Activated CD8-positive, alpha-beta memory T cell treated with anti-CD3 and anti-CD28 coated beads for 4 hours (primary cell): ENCODE data around the gene UNC5CL.
A peak's percentile ranks its signal among the peaks of the same experiment; 100 is the strongest.

ENCODE experiments used
- DNase-seq, 2 donors: peaks; one replicate each; pipeline ENCODE4 v3.0.0-alpha.2; 2020; ENCODE audit warnings: low read depth in 2 of 2

The UNC5CL gene

GRCh38 chr6:41006217-41006616, 32.8 kb downstream of the UNC5CL start:
- DNase-seq: peak; percentile 19 to 31

- no peak for DNase-seq
Observed at GRCh38 chr6:41002168-41002567, 36.9 kb downstream of the UNC5CL start.

- no peak for DNase-seq
Observed at GRCh38 chr6:41000248-41000647, 38.8 kb downstream of the UNC5CL start.

- DNase-seq: no peak
Observed at GRCh38 chr6:40999569-40999968, 39.5 kb downstream of the UNC5CL start.

- DNase-seq: no peak
Observed at GRCh38 chr6:40998661-40999060, 40.4 kb downstream of the UNC5CL start.

- no peak for DNase-seq
Observed at GRCh38 chr6:40997234-40997957, 41.6 kb downstream of the UNC5CL start.

GRCh38 chr6:40996591-40997233, 42.3 kb downstream of the UNC5CL start:
- no peak for DNase-seq

- no peak for DNase-seq
Observed at GRCh38 chr6:40992746-40993145, 46.3 kb downstream of the UNC5CL start.

- DNase-seq: no peak
Observed at GRCh38 chr6:40990301-40990700, 48.7 kb downstream of the UNC5CL start.

- no peak for DNase-seq
Observed at GRCh38 chr6:40989204-40990169, 49.5 kb downstream of the UNC5CL start.

- DNase-seq: no peak
Observed at GRCh38 chr6:40988634-40989033, 50.4 kb downstream of the UNC5CL start.

- no peak for DNase-seq
Observed at GRCh38 chr6:40986921-40987819, 51.9 kb downstream of the UNC5CL start.

GRCh38 chr6:40986364-40986763, 52.7 kb downstream of the UNC5CL start:
- DNase-seq: no peak

GRCh38 chr6:40983752-40984151, 55.3 kb downstream of the UNC5CL start:
- DNase-seq: no peak

- no peak for DNase-seq
Observed at GRCh38 chr6:40982917-40983316, 56.1 kb downstream of the UNC5CL start.

GRCh38 chr6:40978687-40979289, 60.2 kb downstream of the UNC5CL start:
- no peak for DNase-seq

- DNase-seq: no peak
Observed at GRCh38 chr6:40977695-40978094, 61.3 kb downstream of the UNC5CL start.

GRCh38 chr6:40977085-40977484, 61.9 kb downstream of the UNC5CL start:
- no peak for DNase-seq
